Mucosa of rectum (tissue), 2 donors: Measurements from ENCODE around the gene ECM1.
A peak's percentile ranks its signal among the peaks of the same experiment; 100 is the strongest.

Experiments
- H3K27ac ChIP-seq, 2 donors: one replicate each; pipeline ENCODE4 v1.7.0; 2013; ENCODE audit warnings: inconsistent platforms in 2 of 2, low read depth in 2 of 2, low read length in 2 of 2
- H3K27me3 ChIP-seq, 2 donors: one replicate each; pipeline ENCODE4 v1.7.0; 2013; ENCODE audit warnings: low read length in 2 of 2; ENCODE audit not compliant: control insufficient read depth in 2 of 2, insufficient read depth in 2 of 2
- H3K36me3 ChIP-seq, 2 donors: one replicate each; pipeline ENCODE4 v1.7.0; 2013; ENCODE audit warnings: low read length in 2 of 2; ENCODE audit not compliant: control insufficient read depth in 2 of 2, insufficient read depth in 2 of 2
- H3K4me1 ChIP-seq, 2 donors: one replicate each; pipeline ENCODE4 v1.7.0; 2013; ENCODE audit warnings: low read length in 2 of 2, mild to moderate bottlenecking in 1 of 2; ENCODE audit not compliant: control insufficient read depth in 2 of 2, insufficient read depth in 2 of 2
- H3K4me3 ChIP-seq, 2 donors: one replicate each; pipeline ENCODE4 v1.7.0; 2013; ENCODE audit warnings: low read length in 2 of 2
- H3K9ac ChIP-seq, 2 donors: one replicate each; pipeline ENCODE4 v1.7.0; 2013; ENCODE audit warnings: low read length in 2 of 2, low read depth in 1 of 2, mild to moderate bottlenecking in 1 of 2
- H3K9me3 ChIP-seq, 2 donors: one replicate each; pipeline ENCODE4 v1.7.0; 2013; ENCODE audit warnings: low read length in 2 of 2; ENCODE audit not compliant: control insufficient read depth in 2 of 2
- donor health status: healthy.
- donor health status: Normal muscosa, but diverticular disease.

The ECM1 gene

GRCh38 chr1:150521196-150521968 is 13.5 kb downstream of the ECM1 start:
- peaks cover under 1 to 7% of the 10 kb centered on the region in 2 donors for H3K4me1 ChIP-seq
- no peak overlapping the region for H3K9ac ChIP-seq
- H3K4me3 ChIP-seq: no peak overlapping the region
- no peak overlapping the region for H3K27ac ChIP-seq
- no peaks in the 10 kb centered on the region for H3K36me3 ChIP-seq
- no peaks in the 10 kb centered on the region for H3K9me3 ChIP-seq
- no peaks in the 10 kb centered on the region for H3K27me3 ChIP-seq

GRCh38 chr1:150525348-150525747 is 17.4 kb downstream of the ECM1 start:
- no peak overlapping the region for H3K4me3 ChIP-seq
- no peaks in the 10 kb centered on the region for H3K9me3 ChIP-seq
- no peaks in the 10 kb centered on the region for H3K27me3 ChIP-seq

GRCh38 chr1:150528196-150528595 is 20.3 kb downstream of the ECM1 start:
- Histone ChIP-seq H3K9ac (no peak overlapping the region), H3K27me3 (no peaks in the 10 kb centered on the region), H3K9me3 (no peaks in the 10 kb centered on the region), H3K36me3 (no peaks in the 10 kb centered on the region), H3K27ac (no peak overlapping the region), H3K4me1 (peaks cover 6 to 15% of the 10 kb centered on the region in 2 donors), H3K4me3 (no peak overlapping the region)

More at GRCh38 chr1:150525348-150525747, 17.4 kb downstream of the ECM1 start:
- Histone ChIP-seq H3K9ac (no peak overlapping the region), H3K27ac (no peak overlapping the region), H3K36me3 (no peaks in the 10 kb centered on the region), H3K4me1 (peaks cover 0 to 4% of the 10 kb centered on the region in 2 donors)

- no peaks in the 10 kb centered on the region for H3K9me3 ChIP-seq
- peak overlapping the region; percentile 71 to 76 for H3K27ac ChIP-seq
- no peaks in the 10 kb centered on the region for H3K27me3 ChIP-seq
- H3K9ac ChIP-seq: peak overlapping the region in 1 of 2 donors; percentile 19
- peak overlapping the region in 1 of 2 donors; percentile 5 for H3K4me3 ChIP-seq
- H3K4me1 ChIP-seq: peaks cover 6 to 15% of the 10 kb centered on the region in 2 donors
- no peaks in the 10 kb centered on the region for H3K36me3 ChIP-seq
Observed at GRCh38 chr1:150529017-150529416, 21.1 kb downstream of the ECM1 start.

GRCh38 chr1:150530491-150531159 is 22.7 kb downstream of the ECM1 start:
- Histone ChIP-seq H3K27me3 (no peaks in the 10 kb centered on the region), H3K36me3 (no peaks in the 10 kb centered on the region), H3K9ac (no peak overlapping the region), H3K9me3 (no peaks in the 10 kb centered on the region), H3K27ac (no peak overlapping the region), H3K4me3 (no peak overlapping the region), H3K4me1 (peaks cover 6 to 15% of the 10 kb centered on the region in 2 donors)

GRCh38 chr1:150532860-150533259 is 25.0 kb downstream of the ECM1 start:
- no peaks in the 10 kb centered on the region for H3K36me3 ChIP-seq
- no peaks in the 10 kb centered on the region for H3K27me3 ChIP-seq
- peaks cover 6 to 15% of the 10 kb centered on the region in 2 donors for H3K4me1 ChIP-seq
- no peaks in the 10 kb centered on the region for H3K9me3 ChIP-seq
- H3K4me3 ChIP-seq: no peak overlapping the region
- H3K9ac ChIP-seq: peak overlapping the region; percentile 38 to 41
- peak overlapping the region; percentile 68 to 83 for H3K27ac ChIP-seq

- no peak overlapping the region for H3K4me3 ChIP-seq
- no peak overlapping the region for H3K9ac ChIP-seq
- no peaks in the 10 kb centered on the region for H3K9me3 ChIP-seq
- no peaks in the 10 kb centered on the region for H3K27me3 ChIP-seq
- no peaks in the 10 kb centered on the region for H3K36me3 ChIP-seq
- no peak overlapping the region for H3K27ac ChIP-seq
- H3K4me1 ChIP-seq: peaks cover 6 to 11% of the 10 kb centered on the region in 2 donors
Observed at GRCh38 chr1:150534002-150534401, 26.1 kb downstream of the ECM1 start.

GRCh38 chr1:150535511-150536287 is 27.8 kb downstream of the ECM1 start:
- Histone ChIP-seq H3K27ac (no peak overlapping the region), H3K9me3 (no peaks in the 10 kb centered on the region), H3K36me3 (no peaks in the 10 kb centered on the region), H3K9ac (no peak overlapping the region), H3K27me3 (no peaks in the 10 kb centered on the region), H3K4me3 (no peak overlapping the region), H3K4me1 (peaks cover 6 to 11% of the 10 kb centered on the region in 2 donors)

- H3K9ac ChIP-seq: no peak overlapping the region
- no peaks in the 10 kb centered on the region for H3K27me3 ChIP-seq
- H3K27ac ChIP-seq: no peak overlapping the region
Observed at GRCh38 chr1:150536836-150537731, 29.2 kb downstream of the ECM1 start.

More at GRCh38 chr1:150536836-150537731, 29.2 kb downstream of the ECM1 start:
- Histone ChIP-seq H3K9me3 (no peaks in the 10 kb centered on the region), H3K4me1 (peaks cover 6% of the 10 kb centered on the region in 2 donors), H3K4me3 (no peak overlapping the region), H3K36me3 (no peaks in the 10 kb centered on the region)
